GM18873 (cell line): ENCODE data around the gene HOXB7.

Experiments
- ATAC-seq: cut with Tn5 transposase; IDR thresholded peaks from one replicate; pipeline ENCODE4 v1.9.1; 2021; ENCODE audit warnings: mild to moderate bottlenecking, moderate library complexity, moderate number of reproducible peaks; ENCODE audit not compliant: unreplicated experiment, low FRiP score

Gene HOXB7

DNA sequence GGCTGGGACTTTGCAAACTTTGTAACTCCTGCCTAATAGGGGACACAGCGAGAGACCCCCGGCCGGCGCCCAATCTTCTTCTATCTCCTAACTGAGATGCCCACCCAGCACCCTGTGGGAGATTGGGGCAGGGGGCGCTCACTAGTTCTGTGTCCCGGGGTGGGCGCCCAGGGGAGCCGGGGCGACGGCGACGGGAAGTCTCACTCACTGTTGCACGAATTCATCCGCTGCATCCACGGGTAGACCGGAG is 13.4 kb downstream of the HOXB7 start:
- ATAC-seq: no peak

GRCh38 chr17:48596735-48597527 is 13.9 kb downstream of the HOXB7 start:
- ATAC-seq: no peak

DNA sequence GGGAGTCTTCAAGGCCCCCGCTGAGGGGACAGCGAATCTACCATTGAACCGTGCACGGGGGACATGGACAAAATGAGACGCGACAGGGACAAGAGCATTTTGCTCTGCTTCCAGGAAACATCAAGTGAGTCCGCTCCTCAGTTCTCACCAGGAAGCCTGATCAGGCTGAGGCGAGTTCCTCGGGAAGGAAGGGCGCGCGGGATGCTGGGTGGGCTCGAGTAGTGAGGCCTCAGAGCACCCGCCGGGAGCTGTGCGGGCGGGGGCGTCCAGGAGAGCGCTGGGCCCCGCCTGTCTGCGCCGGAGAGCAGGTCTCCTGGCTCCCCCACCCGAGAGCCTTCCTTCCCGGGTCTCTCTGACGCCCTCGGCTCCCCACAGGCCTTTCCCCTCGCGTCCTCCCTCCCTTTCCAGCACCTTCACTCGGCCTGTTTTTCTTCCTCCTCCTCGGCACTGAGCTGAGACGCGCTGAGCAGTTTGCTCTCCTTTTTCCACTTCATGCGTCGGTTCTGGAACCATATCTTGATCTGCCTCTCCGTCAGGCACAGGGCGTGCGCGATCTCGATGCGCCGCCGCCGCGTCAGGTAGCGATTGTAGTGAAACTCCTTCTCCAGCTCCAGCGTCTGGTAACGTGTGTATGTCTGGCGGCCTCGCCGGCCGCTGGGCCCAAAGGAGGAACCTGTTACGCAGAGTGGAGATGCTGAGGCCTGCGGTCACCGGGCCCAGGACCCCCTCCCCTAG is 14.7 kb downstream of the HOXB7 start:
- no peak for ATAC-seq

GRCh38 chr17:48595278-48595999 is 15.4 kb downstream of the HOXB7 start:
- no peak for ATAC-seq

GRCh38 chr17:48594538-48595277 is 16.1 kb downstream of the HOXB7 start:
- no peak for ATAC-seq

GRCh38 chr17:48593840-48594537 is 16.8 kb downstream of the HOXB7 start:
- ATAC-seq: no peak

GRCh38 chr17:48593126-48593829 is 17.5 kb downstream of the HOXB7 start, which contains the start of gene HOXB5:
Gene HOXB5, minus strand, starts transcription at chr17:48593779. Its CDS starts 97 bp downstream, at chr17:48593682.
- ATAC-seq: no peak

- no peak for ATAC-seq
These were observed 18.2 kb downstream of the HOXB7 start for GRCh38 chr17:48592577-48592976.

DNA sequence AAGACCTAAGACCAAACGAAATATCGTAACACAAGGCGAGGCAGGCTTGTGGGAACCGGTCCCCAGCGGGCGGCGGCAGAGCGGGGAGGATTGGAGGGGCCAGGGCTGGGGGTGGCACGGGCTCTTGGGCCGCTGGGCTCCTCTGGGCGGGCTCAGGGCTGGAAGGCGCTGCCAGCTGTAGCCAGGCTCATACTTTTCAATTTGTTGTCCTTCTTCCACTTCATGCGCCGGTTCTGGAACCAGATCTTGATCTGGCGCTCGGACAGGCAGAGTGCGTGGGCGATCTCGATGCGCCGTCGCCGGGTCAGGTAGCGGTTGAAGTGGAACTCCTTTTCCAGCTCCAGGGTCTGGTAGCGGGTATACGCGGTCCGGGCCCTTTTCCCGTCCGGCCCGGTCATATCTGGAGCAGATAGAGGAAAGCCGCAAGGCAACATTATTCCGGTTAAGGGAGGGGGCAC is 18.7 kb downstream of the HOXB7 start:
- no peak for ATAC-seq

DNA sequence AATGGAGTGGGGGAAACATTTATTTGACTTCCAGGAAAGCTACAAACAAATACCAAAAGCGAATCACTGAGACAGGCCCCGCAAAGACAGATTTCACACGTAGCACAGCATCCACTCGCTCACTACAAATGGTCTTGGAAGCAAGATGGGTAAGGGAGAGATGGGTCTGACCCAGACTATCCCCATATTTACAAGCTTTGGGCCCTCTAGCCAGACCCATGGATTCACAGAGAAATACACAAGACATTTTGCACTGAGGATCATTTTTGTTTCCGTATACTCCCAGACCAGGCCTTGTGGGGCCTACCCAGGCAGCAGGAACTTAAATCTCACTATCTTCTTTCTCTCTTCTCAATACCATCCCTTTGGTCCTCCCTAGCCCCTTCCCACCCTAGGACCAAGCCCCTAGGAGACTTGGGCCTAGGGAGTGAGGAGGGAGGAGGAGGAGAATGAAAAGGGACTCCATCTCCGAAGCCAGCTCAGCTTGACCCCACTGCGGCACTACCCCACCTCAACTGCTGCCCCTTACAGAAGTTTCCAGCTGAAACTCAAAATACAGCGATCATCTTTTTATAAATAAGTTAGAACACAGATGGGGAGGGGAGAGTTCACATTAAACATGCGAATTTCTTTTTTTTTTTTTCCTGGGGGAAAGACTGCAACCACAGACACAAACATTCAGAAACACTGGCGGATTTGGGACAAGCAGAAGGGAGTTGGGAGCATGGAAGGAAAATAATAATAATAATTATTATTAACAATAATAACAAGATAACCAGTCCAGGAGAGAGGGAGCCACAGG is 19.4 kb downstream of the HOXB7 start:
- no peak for ATAC-seq

- no peak for ATAC-seq
These were observed 20.1 kb downstream of the HOXB7 start for GRCh38 chr17:48590607-48591161.

- ATAC-seq: no peak
These were observed 20.8 kb downstream of the HOXB7 start, which contains the start of gene HOXB3 for GRCh38 chr17:48589831-48590606. Gene HOXB3, minus strand, starts transcription at chr17:48590241. Its CDS starts 37,767 bp downstream, at chr17:48552474.

GRCh38 chr17:48589060-48589830 is 21.6 kb downstream of the HOXB7 start:
- ATAC-seq: no peak

DNA sequence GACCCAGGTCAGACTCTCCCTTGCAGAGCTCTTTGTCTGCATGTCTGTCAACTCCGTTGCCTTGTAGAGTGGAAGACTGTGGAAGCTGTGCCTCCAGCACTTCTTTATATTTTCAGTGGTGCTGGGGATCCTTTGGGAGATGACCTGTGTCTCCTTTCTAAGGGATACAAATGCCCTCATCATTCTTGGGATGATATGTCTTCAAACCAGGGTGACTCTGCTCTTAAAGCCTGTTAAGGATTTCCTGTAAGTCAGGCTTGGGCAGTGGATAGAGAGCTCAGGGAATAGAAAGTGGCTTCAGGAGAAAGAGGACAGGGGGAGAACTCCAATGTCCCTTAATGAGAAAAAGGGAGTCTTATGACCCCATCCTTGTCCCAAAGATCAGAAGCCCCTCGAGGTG is 22.3 kb downstream of the HOXB7 start:
- no peak for ATAC-seq

DNA sequence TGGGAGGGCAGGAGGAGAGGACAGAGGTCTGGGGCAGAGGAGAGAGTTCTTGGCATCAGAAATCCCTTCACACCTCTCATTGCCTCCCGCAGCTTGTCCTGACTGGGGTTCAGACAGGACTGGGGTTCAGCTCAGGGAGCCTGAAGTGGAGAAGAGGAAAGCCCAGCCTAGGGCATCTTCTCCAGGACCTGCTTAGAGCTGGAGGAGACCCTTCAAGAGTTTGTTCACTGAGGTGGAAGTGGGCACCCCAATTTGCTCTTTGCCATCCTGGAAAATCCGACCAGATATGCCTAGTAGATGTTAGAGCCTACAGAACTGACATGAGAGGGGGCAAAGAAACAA is 22.8 kb downstream of the HOXB7 start:
- ATAC-seq: no peak

GRCh38 chr17:48587276-48588073 is 23.3 kb downstream of the HOXB7 start:
- ATAC-seq: no peak
